ENCODE measurements around the gene RNF126. TPM values are rescaled to one million over a fixed set of nuclear protein-coding genes. Genes with fewer than 3 reads are reported as not detected.

Gene RNF126
- total RNA-seq, 1 donor from 2014 or later, result 42.6 TPM

DNA sequence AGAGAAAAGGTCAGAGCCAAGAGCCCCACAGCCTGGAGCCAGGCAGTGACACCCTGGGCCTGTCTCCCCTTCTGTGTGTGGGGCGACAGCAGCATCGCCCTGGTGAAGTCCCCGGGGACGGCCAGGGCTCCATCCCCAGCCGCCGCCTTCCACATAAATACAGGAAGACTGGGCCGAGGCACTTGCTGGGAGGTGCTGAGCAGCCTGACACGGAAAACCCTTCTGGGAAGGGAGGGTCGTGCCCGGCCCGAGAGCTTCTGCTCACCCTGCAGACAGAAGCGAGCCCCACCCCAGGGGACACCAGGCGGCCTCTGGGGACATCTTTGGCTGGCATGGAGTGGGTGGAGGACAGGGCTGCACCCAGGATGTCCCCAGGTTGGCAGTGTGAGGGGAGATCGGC lies 18.2 kb downstream of the RNF126 start:
- TF ChIP-seq, protein P1, sequence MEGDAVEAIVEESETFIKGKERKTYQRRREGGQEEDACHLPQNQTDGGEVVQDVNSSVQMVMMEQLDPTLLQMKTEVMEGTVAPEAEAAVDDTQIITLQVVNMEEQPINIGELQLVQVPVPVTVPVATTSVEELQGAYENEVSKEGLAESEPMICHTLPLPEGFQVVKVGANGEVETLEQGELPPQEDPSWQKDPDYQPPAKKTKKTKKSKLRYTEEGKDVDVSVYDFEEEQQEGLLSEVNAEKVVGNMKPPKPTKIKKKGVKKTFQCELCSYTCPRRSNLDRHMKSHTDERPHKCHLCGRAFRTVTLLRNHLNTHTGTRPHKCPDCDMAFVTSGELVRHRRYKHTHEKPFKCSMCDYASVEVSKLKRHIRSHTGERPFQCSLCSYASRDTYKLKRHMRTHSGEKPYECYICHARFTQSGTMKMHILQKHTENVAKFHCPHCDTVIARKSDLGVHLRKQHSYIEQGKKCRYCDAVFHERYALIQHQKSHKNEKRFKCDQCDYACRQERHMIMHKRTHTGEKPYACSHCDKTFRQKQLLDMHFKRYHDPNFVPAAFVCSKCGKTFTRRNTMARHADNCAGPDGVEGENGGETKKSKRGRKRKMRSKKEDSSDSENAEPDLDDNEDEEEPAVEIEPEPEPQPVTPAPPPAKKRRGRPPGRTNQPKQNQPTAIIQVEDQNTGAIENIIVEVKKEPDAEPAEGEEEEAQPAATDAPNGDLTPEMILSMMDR (IDR thresholded peaks at IDR 0.05; ENCODE audit: insufficient read depth, low read length, severe bottlenecking), result no peak
- FAIRE-seq (no peak), DNase-seq (ENCODE audit: low read depth) (no peak)
- H3K27me3 ChIP-seq (ENCODE audit: control insufficient read depth, insufficient read depth, low read length), result no peaks in the 10 kb centered on the region
- no peak overlapping the region for H3K4me3 ChIP-seq (ENCODE audit: low read depth, low read length)
- H3K36me3 ChIP-seq (ENCODE audit: control insufficient read depth, insufficient read depth, low read length), result peaks cover 14% of the 10 kb centered on the region

DNA sequence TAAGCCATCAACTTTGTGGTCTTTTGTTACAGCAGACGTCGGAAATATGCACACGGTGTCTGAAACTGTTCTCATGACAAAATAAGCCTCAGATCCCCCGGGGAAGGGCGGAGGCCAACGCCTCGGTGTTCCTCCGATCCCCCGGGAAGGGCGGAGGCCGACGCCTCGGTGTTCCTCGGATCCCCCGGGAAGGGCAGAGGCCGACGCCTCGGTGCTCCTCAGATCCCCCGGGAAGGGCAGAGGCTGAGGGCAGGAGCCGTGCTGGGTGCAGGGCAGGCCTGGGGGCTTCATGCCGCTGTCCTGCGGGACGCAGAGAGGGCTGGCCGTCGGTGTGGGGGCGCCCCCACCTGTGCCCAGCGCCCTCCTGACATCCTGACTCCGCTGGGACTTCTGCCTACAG lies 18.7 kb downstream of the RNF126 start:
- DNase-seq (ENCODE audit: low read depth), result no peak
- Histone ChIP-seq H3K27me3 (ENCODE audit: control insufficient read depth, insufficient read depth, low read length) (no peaks in the 10 kb centered on the region), H3K4me3 (ENCODE audit: low read depth, low read length) (no peak overlapping the region), H3K36me3 (ENCODE audit: control insufficient read depth, insufficient read depth, low read length) (peaks cover 12% of the 10 kb centered on the region)
- FAIRE-seq, result no peak
- TF ChIP-seq, protein P1 (IDR thresholded peaks at IDR 0.05; ENCODE audit: insufficient read depth, low read length, severe bottlenecking), result no peak

DNA sequence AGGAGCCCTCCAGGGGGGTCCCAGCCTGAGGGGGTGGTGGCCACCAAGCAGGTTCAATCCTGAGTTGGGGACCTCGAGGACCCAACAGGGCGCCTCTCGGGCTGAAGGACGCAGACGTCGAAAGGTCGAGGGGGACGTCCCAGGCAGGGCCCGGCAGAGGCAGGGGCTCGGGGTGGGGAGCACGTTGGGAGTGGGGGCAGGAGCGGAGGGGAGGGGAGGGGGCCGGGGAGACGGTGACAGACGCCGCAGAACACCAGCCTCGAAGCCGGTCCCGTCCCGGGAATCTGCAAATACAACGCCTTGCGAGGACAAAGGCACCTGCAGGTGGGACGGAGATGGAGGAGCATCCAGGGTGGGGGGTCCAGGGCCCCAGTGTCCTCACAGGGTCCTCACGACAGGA lies 19.3 kb downstream of the RNF126 start:
- H3K36me3 ChIP-seq (ENCODE audit: control insufficient read depth, insufficient read depth, low read length), result peaks cover 10% of the 10 kb centered on the region
- no peaks in the 10 kb centered on the region for H3K27me3 ChIP-seq (ENCODE audit: control insufficient read depth, insufficient read depth, low read length)
- DNase-seq (ENCODE audit: low read depth) (no peak), FAIRE-seq (no peak)
- TF ChIP-seq, protein P1 (IDR thresholded peaks at IDR 0.05; ENCODE audit: insufficient read depth, low read length, severe bottlenecking), result no peak
- H3K4me3 ChIP-seq (ENCODE audit: low read depth, low read length), result no peak overlapping the region

DNA sequence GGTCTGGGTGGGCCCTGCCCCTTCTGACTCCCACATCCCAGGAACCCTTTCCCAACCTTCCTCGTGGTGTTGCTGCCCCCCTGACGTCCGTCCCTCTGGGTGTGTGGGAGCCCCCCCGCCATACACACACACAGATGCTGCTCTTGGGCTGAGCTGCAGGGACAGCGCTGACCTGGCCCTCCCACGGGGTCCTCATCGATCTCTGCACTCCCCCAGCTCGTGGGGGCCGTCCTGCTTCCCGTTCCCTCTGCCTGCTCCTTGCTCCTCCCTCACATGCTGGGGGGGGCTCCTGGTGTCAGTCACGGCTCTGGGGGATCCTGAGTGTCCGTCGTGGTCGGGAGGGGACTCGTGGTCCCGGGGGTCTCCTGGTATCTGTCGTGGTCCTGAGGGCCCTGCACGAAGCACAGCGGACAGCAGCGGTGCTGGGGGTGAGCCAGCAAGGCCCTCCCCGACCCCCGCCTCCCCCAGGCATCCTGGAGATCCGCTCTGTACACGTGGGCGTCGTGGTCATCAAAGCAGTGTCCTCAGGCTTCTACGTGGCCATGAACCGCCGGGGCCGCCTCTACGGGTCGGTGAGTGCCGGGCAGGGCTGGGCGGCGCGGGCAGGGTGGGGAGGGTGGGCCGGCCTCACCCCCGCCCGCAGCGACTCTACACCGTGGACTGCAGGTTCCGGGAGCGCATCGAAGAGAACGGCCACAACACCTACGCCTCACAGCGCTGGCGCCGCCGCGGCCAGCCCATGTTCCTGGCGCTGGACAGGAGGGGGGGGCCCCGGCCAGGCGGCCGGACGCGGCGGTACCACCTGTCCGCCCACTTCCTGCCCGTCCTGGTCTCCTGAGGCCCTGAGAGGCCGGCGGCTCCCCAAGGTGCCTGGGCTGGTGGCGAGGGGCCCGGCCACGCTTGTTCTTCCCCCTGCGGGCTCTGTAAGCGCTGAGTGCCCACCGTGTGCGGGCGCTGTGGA lies 20.0 kb downstream of the RNF126 start:
- no peak overlapping the region for H3K4me3 ChIP-seq (ENCODE audit: low read depth, low read length)
- FAIRE-seq, result no peak
- no peak for DNase-seq (ENCODE audit: low read depth)
- no peaks in the 10 kb centered on the region for H3K27me3 ChIP-seq (ENCODE audit: control insufficient read depth, insufficient read depth, low read length)
- TF ChIP-seq, protein P1 (IDR thresholded peaks at IDR 0.05; ENCODE audit: insufficient read depth, low read length, severe bottlenecking), result no peak
- H3K36me3 ChIP-seq (ENCODE audit: control insufficient read depth, insufficient read depth, low read length), result peaks cover 8% of the 10 kb centered on the region

DNA sequence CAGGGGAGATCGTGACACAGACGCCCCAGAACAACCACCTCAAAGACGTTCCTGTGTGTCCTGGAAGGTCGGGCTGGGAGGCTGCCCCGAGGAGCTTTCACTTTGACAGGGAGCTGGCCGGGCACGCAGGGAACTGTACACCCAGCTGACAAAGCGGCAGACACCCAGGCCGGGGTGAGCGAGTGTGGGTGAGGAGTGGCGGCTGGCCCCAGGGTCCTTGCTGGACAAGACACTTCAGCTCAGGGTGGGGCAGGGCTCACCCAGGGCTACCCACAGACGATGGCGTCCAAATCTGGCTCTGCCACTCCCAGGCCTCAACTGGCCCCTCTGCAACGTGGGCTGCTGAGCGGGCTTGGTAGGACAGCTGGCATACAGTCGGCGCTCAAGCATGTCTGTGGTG lies 21.3 kb downstream of the RNF126 start:
- FAIRE-seq, result no peak
- Histone ChIP-seq H3K27me3 (ENCODE audit: control insufficient read depth, insufficient read depth, low read length) (no peaks in the 10 kb centered on the region), H3K36me3 (ENCODE audit: control insufficient read depth, insufficient read depth, low read length) (peaks cover 3% of the 10 kb centered on the region), H3K4me3 (ENCODE audit: low read depth, low read length) (no peak overlapping the region)
- TF ChIP-seq, protein P1 (IDR thresholded peaks at IDR 0.05; ENCODE audit: insufficient read depth, low read length, severe bottlenecking), result no peak
- no peak for DNase-seq (ENCODE audit: low read depth)
